Activated CD8-positive, alpha-beta T cell treated with anti-CD3 and anti-CD28 coated beads, Interleukin-2, amount 10 ng/mL, durations not matched to agents 7 days and 5 days (primary cell): ENCODE data around the gene TMPRSS11D. TPM values are rescaled to one million over a fixed set of nuclear protein-coding genes. Genes with fewer than 3 reads are reported as not detected.

ENCODE experiments used
- ATAC-seq: fragments of 150-1000 bp; cut with Tn5 transposase; one replicate; pipeline ENCODE4 v1.10.0; 2021; ENCODE audit warnings: moderate library complexity
- CTCF ChIA-PET: fragments of 350-600 bp; sonication (Branson Sonifier 250); formaldehyde crosslinking; loops from one replicate; lab custom pipeline; 2021; ENCODE audit warnings: antibody characterized with exemption; lab: Charles Lee
- POLR2A ChIA-PET: fragments of 350-600 bp; sonication (Branson Sonifier 250); formaldehyde crosslinking; loops from one replicate; lab custom pipeline; 2021; ENCODE audit warnings: antibody characterized with exemption; lab: Charles Lee
- DNase-seq: peaks from one replicate; pipeline ENCODE4 v3.0.0-alpha.2; 2020
- H3K27ac Mint-ChIP-seq: one replicate; pipeline ENCODE4 v1.8.0; 2021; ENCODE audit warnings: mild to moderate bottlenecking, mixed read lengths
- H3K27me3 Mint-ChIP-seq: one replicate; pipeline ENCODE4 v1.8.0; 2021; ENCODE audit warnings: low read depth, mixed read lengths
- H3K36me3 Mint-ChIP-seq: one replicate; pipeline ENCODE4 v1.8.0; 2021; ENCODE audit warnings: low read depth, mixed read lengths
- H3K4me1 Mint-ChIP-seq: one replicate; pipeline ENCODE4 v1.8.0; 2021; ENCODE audit warnings: low read depth, mixed read lengths
- H3K4me3 Mint-ChIP-seq: one replicate; pipeline ENCODE4 v1.8.0; 2021; ENCODE audit warnings: mild to moderate bottlenecking, mixed read lengths
- H3K9me3 Mint-ChIP-seq: one replicate; pipeline ENCODE4 v1.8.0; 2022; ENCODE audit warnings: mixed read lengths; ENCODE audit not compliant: insufficient read depth
- total RNA-seq, 2 experiments: library from RNA; stranded (reverse); gene quantifications; one replicate each; pipeline ENCODE4 v1.2.3, GENCODE V29; 2021

TMPRSS11D gene
- total RNA-seq, 2 experiments from 2014 or later, result not detected

DNA sequence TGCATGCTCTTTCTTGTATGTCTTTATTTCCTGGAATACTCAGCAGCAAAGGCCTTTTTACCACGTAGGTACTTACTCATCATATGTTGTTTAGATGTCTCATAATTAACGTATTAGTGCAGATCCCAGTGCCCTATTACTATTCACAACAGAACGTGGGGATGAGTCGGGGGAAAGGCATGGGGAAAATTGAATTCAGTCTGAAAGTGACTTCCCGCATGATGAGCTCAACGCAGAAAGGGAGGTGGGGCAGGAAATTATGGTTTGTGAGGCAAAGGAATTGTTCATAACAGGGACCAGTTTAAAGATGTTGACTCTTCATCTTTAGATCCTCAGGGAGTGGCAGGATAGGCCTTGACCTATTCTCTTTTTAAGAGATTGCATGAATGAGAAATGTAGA, 2.0 kb upstream of the TMPRSS11D start:
- no peak overlapping the region for H3K27ac Mint-ChIP-seq
- no peaks in the 10 kb centered on the region for H3K36me3 Mint-ChIP-seq
- ChIA-PET CTCF (no interaction called here), POLR2A (no interaction called here)
- no peak overlapping the region for H3K4me3 Mint-ChIP-seq
- H3K9me3 Mint-ChIP-seq, result no peaks in the 10 kb centered on the region
- DNase-seq, result no peak
- ATAC-seq, result no peak
- peaks cover 6% of the 10 kb centered on the region for H3K27me3 Mint-ChIP-seq
- H3K4me1 Mint-ChIP-seq, result no peaks in the 10 kb centered on the region

DNA sequence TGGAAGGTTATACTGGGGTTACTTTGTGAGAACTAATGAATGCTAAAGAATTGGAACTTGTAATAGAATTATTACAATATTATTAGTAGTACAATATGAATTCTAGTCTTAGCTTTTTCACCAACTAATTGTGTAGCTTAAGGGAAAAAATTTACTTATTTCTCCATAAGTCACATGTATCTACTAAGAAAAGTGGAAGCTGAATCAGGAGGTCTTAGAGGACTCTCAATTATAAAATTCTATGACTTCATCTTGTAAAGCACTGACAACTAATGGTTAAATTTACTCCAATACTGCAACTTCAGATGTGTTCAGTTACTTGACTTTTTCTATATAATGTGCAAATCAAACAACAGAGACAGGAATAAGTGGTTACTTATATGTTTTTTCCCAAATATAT, 899 bp upstream of the TMPRSS11D start:
- ATAC-seq (no peak), DNase-seq (no peak)
- Mint-ChIP-seq H3K9me3 (no peaks in the 10 kb centered on the region), H3K4me3 (no peak overlapping the region), H3K27ac (no peak overlapping the region), H3K4me1 (no peaks in the 10 kb centered on the region), H3K27me3 (peaks cover 6% of the 10 kb centered on the region), H3K36me3 (no peaks in the 10 kb centered on the region)
- POLR2A ChIA-PET, result no interaction called here
- CTCF ChIA-PET, result no interaction called here

DNA sequence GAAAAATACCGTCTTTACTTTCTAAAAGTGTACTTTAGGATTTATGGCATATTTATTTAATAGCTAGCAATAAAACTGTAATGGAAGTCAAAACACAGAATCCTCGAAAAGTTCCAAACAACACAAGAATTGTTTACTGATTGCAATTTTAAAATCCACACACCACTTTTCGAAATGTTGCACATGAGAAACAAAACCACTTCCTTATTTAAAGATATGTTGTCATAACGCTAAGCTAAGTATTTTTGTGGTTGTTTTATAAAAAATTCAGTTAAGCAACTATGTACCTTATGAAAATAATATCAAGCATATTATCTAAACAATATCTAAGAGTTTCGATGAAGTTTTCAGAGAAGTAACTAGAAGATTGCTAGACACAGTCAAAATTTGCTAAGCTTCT, 344 bp downstream of the TMPRSS11D start:
- ATAC-seq (no peak), DNase-seq (no peak)
- Mint-ChIP-seq H3K27ac (no peak overlapping the region), H3K36me3 (no peaks in the 10 kb centered on the region), H3K9me3 (no peaks in the 10 kb centered on the region), H3K27me3 (peaks cover 6% of the 10 kb centered on the region), H3K4me3 (no peak overlapping the region), H3K4me1 (no peaks in the 10 kb centered on the region)
- POLR2A ChIA-PET, result no interaction called here
- CTCF ChIA-PET, result interaction anchor here (0.7 to 1.3 kb wide), 2 partner anchors 9 to 24 kb away, joined by 3 to 5 read pairs; no protein-coding TSS in a partner anchor

DNA sequence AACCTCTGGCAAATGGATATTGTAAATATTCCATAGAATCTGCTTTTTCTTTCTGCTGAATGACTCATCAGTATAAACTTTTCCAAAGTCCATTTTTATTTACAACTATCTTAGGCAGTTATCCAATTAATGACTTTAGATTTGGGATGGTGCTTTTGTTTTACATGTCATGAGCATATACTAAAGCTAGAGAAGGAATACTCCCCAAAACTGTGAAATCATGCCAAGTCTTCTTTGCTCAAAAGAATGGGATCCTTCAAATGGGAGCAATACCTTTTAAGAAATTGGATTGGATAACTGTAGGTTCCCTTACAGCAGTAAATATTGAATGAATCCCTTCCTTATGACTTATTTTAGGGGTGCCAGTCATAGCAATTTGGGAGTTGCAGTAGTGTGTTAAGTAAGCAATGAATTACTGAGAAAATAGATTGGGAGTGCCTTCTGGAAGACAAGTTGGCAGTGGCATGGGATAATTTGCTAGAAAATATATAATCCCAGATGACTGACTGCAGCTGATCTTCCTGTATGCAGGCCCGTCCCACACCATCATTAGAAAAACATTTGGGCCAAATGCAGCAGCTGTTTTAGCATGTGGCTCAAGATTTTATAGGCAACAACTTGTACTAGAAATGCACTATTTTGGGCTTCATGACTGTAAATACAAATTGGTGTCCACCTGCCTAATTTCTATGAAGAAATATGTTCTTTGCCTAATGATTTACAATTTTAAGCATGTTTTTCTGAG, 2.8 kb downstream of the TMPRSS11D start:
- H3K4me1 Mint-ChIP-seq, result no peaks in the 10 kb centered on the region
- no peak overlapping the region for H3K4me3 Mint-ChIP-seq
- CTCF ChIA-PET, result no interaction called here
- H3K27me3 Mint-ChIP-seq, result peaks cover 6% of the 10 kb centered on the region
- H3K27ac Mint-ChIP-seq, result no peak overlapping the region
- DNase-seq (no peak), ATAC-seq (no peak)
- POLR2A ChIA-PET, result no interaction called here
- H3K36me3 Mint-ChIP-seq, result no peaks in the 10 kb centered on the region
- H3K9me3 Mint-ChIP-seq, result no peaks in the 10 kb centered on the region

DNA sequence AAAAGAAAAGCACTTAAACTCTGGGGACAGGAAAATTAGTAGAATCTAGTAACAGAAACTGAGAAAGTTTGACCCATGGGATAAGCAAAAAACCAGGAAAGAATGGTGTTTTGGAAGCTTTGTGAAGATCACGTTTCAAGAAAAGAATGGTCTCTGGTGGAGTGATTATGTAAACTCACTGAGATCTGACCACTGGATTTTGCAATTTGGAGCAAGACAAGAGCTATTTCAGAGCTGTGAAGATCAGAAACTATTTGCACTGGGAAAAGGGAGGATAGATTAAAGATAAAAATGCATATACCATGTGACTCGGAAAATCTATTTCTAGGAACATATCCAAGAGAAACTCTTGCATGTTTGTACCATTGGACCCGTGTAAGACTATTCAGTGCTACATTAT, 4.3 kb downstream of the TMPRSS11D start:
- Mint-ChIP-seq H3K36me3 (no peaks in the 10 kb centered on the region), H3K9me3 (no peaks in the 10 kb centered on the region), H3K27ac (no peak overlapping the region), H3K4me1 (no peaks in the 10 kb centered on the region), H3K4me3 (no peak overlapping the region), H3K27me3 (peaks cover 4% of the 10 kb centered on the region)
- DNase-seq (no peak), ATAC-seq (no peak)
- POLR2A ChIA-PET, result no interaction called here
- CTCF ChIA-PET, result interaction anchor here (0.8 kb wide), 1 partner anchor 133 kb away, joined by 3 read pairs; no protein-coding TSS in a partner anchor

DNA sequence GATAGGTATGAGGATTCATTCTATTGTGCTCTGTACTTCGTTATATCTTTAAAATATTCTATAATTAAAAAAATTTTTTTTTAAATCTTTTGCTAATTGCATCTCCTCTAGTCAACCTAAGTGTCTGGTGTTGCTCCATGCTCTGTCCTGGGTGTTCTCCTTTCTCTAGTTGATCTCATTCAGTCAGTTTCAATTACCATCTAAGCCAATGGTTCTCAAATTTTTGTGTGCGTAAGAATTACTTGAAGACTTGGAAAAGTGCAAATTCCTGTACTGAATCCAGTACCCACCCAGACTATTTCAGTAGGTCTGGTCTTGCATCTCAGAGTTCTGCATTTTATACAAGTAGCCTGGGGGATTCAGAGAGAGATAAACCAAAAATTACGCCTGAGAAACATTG, 6.7 kb downstream of the TMPRSS11D start:
- ChIA-PET CTCF (no interaction called here), POLR2A (no interaction called here)
- Mint-ChIP-seq H3K27ac (no peak overlapping the region), H3K36me3 (no peaks in the 10 kb centered on the region), H3K4me3 (no peak overlapping the region), H3K4me1 (no peaks in the 10 kb centered on the region), H3K9me3 (no peaks in the 10 kb centered on the region), H3K27me3 (peaks cover 2% of the 10 kb centered on the region)
- DNase-seq (no peak), ATAC-seq (no peak)

DNA sequence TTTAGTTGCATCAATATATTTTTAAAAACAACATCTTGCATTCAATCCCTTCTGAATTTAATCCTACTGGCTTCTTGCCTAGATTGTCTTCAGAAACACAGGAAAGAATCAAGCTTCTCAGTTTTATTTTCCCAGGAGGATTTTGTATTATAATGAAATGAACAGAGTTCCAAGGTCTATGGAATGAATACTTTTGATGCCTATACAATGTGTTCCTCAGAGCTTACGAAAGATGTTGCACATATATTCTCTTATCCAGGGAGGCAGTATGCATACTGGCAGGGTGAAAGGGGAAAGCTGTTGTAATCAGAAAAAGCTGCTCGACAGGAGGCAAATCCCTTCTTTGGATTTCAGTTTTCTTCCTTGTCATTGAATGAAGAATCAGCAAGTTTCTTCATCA, 8.8 kb downstream of the TMPRSS11D start:
- CTCF ChIA-PET, result no interaction called here
- H3K4me3 Mint-ChIP-seq, result no peak overlapping the region
- H3K9me3 Mint-ChIP-seq, result no peaks in the 10 kb centered on the region
- H3K27me3 Mint-ChIP-seq, result peaks cover 2% of the 10 kb centered on the region
- POLR2A ChIA-PET, result no interaction called here
- ATAC-seq, result no peak
- no peaks in the 10 kb centered on the region for H3K4me1 Mint-ChIP-seq
- no peak overlapping the region for H3K27ac Mint-ChIP-seq
- no peaks in the 10 kb centered on the region for H3K36me3 Mint-ChIP-seq
- DNase-seq, result no peak

DNA sequence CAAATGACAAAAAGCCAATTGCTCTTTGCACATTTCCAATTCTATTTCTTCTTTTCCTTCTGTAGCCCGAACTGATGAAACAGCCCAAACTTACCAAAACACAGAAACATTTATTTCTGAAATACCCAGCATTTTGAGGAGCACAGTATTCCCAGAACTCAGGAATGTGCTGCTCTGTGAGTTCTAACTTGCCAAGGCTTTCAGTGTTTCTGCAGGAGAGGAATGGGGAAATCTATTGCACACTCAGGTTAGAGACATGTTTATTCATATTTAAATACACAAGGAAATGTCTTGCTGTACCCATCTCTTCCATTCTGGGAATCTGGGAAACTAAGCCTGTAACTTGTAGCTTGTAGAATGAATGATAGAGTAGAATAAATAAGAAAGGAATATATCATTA, 10.7 kb downstream of the TMPRSS11D start:
- Mint-ChIP-seq H3K27me3 (peaks cover 2% of the 10 kb centered on the region), H3K9me3 (no peaks in the 10 kb centered on the region), H3K4me3 (no peak overlapping the region), H3K27ac (no peak overlapping the region), H3K4me1 (no peaks in the 10 kb centered on the region), H3K36me3 (no peaks in the 10 kb centered on the region)
- no peak for ATAC-seq
- ChIA-PET POLR2A (no interaction called here), CTCF (no interaction called here)
- no peak for DNase-seq

DNA sequence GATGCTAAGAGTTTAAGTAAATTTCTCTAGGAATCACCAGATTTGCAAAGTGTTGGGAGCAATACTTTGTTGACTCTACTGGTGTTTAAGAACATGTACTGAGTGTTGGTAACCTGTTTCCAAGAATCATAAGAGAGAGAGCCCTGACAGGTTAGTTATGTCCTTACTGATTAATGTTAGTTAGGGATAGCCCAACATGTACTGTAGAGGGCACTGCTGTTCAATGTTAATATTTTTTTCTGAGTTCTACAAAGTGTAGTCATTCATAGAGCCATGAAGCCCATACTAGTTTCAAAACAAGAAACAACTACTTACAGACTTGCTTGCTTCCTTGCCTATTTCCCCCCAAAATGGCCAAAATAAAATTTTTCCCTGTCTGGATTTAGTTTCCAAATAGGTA, 11.9 kb downstream of the TMPRSS11D start:
- Mint-ChIP-seq H3K4me3 (no peak overlapping the region), H3K27me3 (peaks cover 2% of the 10 kb centered on the region), H3K27ac (no peak overlapping the region), H3K9me3 (no peaks in the 10 kb centered on the region), H3K36me3 (no peaks in the 10 kb centered on the region), H3K4me1 (no peaks in the 10 kb centered on the region)
- ChIA-PET POLR2A (no interaction called here), CTCF (no interaction called here)
- DNase-seq (no peak), ATAC-seq (no peak)

DNA sequence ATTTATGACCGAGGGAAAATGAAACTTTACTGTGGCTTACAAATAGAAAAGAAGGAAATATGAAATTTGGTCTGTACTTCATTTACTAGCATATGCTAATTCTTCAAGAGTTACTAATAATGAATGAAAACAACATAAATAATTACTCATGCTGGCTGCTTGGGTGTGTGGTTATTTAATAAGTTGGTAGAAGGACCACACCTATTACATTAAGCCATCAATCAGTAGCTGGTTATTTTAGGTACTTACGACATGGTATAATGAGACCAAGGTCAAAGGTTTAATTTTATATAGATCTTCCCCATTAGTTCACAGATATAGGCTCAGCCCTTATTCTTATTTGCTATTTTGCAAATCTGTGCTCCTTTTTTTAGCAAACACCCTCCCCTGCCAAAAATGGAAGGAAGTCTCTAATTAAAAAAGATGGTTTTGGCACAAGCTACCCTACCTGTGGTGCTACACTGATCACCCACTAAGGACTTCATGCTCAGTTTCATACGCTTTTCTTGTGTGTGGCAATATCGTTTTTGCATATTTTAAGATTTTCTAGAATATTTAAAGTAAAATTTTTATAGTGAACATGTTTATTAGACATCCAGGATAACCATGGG, 14.1 kb downstream of the TMPRSS11D start:
- Mint-ChIP-seq H3K27ac (no peak overlapping the region), H3K4me1 (no peaks in the 10 kb centered on the region), H3K36me3 (no peaks in the 10 kb centered on the region), H3K4me3 (no peak overlapping the region), H3K27me3 (peaks cover 8% of the 10 kb centered on the region), H3K9me3 (no peaks in the 10 kb centered on the region)
- DNase-seq (no peak), ATAC-seq (no peak)
- ChIA-PET POLR2A (no interaction called here), CTCF (no interaction called here)

DNA sequence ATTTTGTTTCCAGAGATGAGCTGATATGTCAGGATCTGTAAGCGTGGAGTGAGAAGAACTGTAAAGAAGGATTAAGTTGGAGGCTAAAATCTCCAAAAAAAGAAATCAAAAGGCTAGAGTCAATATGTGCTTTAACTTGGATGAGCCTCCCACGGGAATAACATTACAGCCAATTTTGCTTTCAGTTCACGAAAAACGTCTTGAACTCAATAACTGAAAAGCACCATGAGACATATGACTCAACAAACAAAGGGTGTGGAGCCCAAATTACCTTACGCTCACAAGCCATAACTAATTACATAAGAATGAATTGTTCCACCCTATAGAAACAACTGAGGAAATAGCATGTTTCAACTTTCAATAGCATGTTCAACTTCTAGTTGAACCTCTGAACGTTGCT, 22.3 kb downstream of the TMPRSS11D start:
- Mint-ChIP-seq H3K9me3 (no peaks in the 10 kb centered on the region), H3K4me1 (no peaks in the 10 kb centered on the region), H3K27me3 (peaks cover 6% of the 10 kb centered on the region), H3K27ac (no peak overlapping the region), H3K4me3 (no peak overlapping the region), H3K36me3 (no peaks in the 10 kb centered on the region)
- ATAC-seq (no peak), DNase-seq (no peak)
- POLR2A ChIA-PET, result no interaction called here
- CTCF ChIA-PET, result no interaction called here

DNA sequence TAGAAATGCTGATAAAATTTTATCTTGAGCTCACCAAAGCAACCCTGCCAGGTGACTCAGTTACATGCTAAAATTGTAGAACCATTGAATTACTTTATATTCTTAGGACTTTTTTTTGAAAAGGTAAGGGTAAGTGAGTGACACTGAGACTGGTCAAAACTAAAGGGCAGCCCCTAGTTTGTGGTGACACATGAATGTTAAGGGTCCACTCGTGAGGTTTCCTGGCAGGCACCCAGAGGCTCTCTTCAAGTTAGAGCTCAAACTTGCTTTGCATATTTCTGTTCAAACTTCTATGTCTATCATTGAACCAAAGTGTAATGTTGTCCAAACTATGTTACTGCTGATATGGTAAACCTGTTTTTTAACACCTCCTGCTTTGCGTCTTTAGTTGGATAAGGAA, 30.5 kb downstream of the TMPRSS11D start:
- DNase-seq (no peak), ATAC-seq (no peak)
- Mint-ChIP-seq H3K27me3 (no peaks in the 10 kb centered on the region), H3K36me3 (no peaks in the 10 kb centered on the region), H3K4me3 (no peak overlapping the region), H3K9me3 (no peaks in the 10 kb centered on the region), H3K27ac (no peak overlapping the region), H3K4me1 (no peaks in the 10 kb centered on the region)
- POLR2A ChIA-PET, result no interaction called here
- CTCF ChIA-PET, result no interaction called here
